ENCODE data around the gene SYK. TPM values are rescaled to one million over a fixed set of nuclear protein-coding genes. Genes with fewer than 3 reads are reported as not detected.
"Not testable (repeated sequence)": the region's sequence is repeated elsewhere in the genome, so short reads cannot be mapped to it uniquely, and the experiment has no call there.

The SYK gene
- total RNA-seq, 1 donor from 2014 or later = 15.0 TPM

GRCh38 chr9:90778746-90779145 is 22.9 kb upstream of the SYK start:
- Histone ChIP-seq H3K27me3 (ENCODE audit: control insufficient read depth, insufficient read depth, low read length) (no peaks in the 10 kb centered on the region), H3K36me3 (ENCODE audit: control insufficient read depth, insufficient read depth, low read length) (no peaks in the 10 kb centered on the region), H3K4me3 (ENCODE audit: low read depth, low read length) (no peak overlapping the region)
- no peak for DNase-seq (ENCODE audit: low read depth)
- no peak for TF ChIP-seq CTCF (IDR thresholded peaks at IDR 0.05; ENCODE audit: insufficient read depth, low read length, poor library complexity, severe bottlenecking)

- no peak overlapping the region for H3K4me3 ChIP-seq (ENCODE audit: low read depth, low read length)
- TF ChIP-seq CTCF (IDR thresholded peaks at IDR 0.05; ENCODE audit: insufficient read depth, low read length, poor library complexity, severe bottlenecking) = no peak
- H3K36me3 ChIP-seq (ENCODE audit: control insufficient read depth, insufficient read depth, low read length) = no peaks in the 10 kb centered on the region
- H3K27me3 ChIP-seq (ENCODE audit: control insufficient read depth, insufficient read depth, low read length) = no peaks in the 10 kb centered on the region
- no peak for DNase-seq (ENCODE audit: low read depth)
Observed at GRCh38 chr9:90783552-90783951, 18.1 kb upstream of the SYK start.

GRCh38 chr9:90783964-90784363 is 17.7 kb upstream of the SYK start:
- H3K27me3 ChIP-seq (ENCODE audit: control insufficient read depth, insufficient read depth, low read length) = no peaks in the 10 kb centered on the region
- no peak for DNase-seq (ENCODE audit: low read depth)
- TF ChIP-seq CTCF (IDR thresholded peaks at IDR 0.05; ENCODE audit: insufficient read depth, low read length, poor library complexity, severe bottlenecking) = no peak
- no peak overlapping the region for H3K4me3 ChIP-seq (ENCODE audit: low read depth, low read length)
- no peaks in the 10 kb centered on the region for H3K36me3 ChIP-seq (ENCODE audit: control insufficient read depth, insufficient read depth, low read length)

- no peak for DNase-seq (ENCODE audit: low read depth)
- H3K36me3 ChIP-seq (ENCODE audit: control insufficient read depth, insufficient read depth, low read length) = no peaks in the 10 kb centered on the region
- no peaks in the 10 kb centered on the region for H3K27me3 ChIP-seq (ENCODE audit: control insufficient read depth, insufficient read depth, low read length)
- H3K4me3 ChIP-seq (ENCODE audit: low read depth, low read length) = no peak overlapping the region
- TF ChIP-seq CTCF (IDR thresholded peaks at IDR 0.05; ENCODE audit: insufficient read depth, low read length, poor library complexity, severe bottlenecking) = no peak
Observed at GRCh38 chr9:90787771-90788460, 13.7 kb upstream of the SYK start.

GRCh38 chr9:90788527-90788926 is 13.1 kb upstream of the SYK start:
- DNase-seq (ENCODE audit: low read depth); H3K4me3 ChIP-seq (ENCODE audit: low read depth, low read length); H3K27me3 ChIP-seq (ENCODE audit: control insufficient read depth, insufficient read depth, low read length); H3K36me3 ChIP-seq (ENCODE audit: control insufficient read depth, insufficient read depth, low read length): not testable (repeated sequence)

GRCh38 chr9:90789408-90789807 is 12.2 kb upstream of the SYK start:
- DNase-seq (ENCODE audit: low read depth) = no peak
- H3K27me3 ChIP-seq (ENCODE audit: control insufficient read depth, insufficient read depth, low read length) = no peaks in the 10 kb centered on the region
- TF ChIP-seq CTCF (IDR thresholded peaks at IDR 0.05; ENCODE audit: insufficient read depth, low read length, poor library complexity, severe bottlenecking) = no peak
- no peak overlapping the region for H3K4me3 ChIP-seq (ENCODE audit: low read depth, low read length)
- no peaks in the 10 kb centered on the region for H3K36me3 ChIP-seq (ENCODE audit: control insufficient read depth, insufficient read depth, low read length)

Data from kidney epithelial cell (primary cell).